Right atrium auricular region (tissue), 2 donors: ENCODE measurements around the gene ABHD14A. TPM values are rescaled to one million over a fixed set of nuclear protein-coding genes. Genes with fewer than 3 reads are reported as not detected.

Experiments used
- DNase-seq: peaks from one replicate; pipeline ENCODE4 v3.0.0-alpha.2; 2019; ENCODE audit warnings: low spot score
- H3K27ac ChIP-seq, 2 donors: fragments of 200-600 bp; sonication (generic); 1 replicate in 1 of 2; 2 replicates in 1 of 2; pipeline ENCODE4 v1.5.1; 2016 to 2019
- H3K27me3 ChIP-seq, 2 donors: fragments of 200-600 bp; sonication (generic); one replicate each; pipeline versions ENCODE4 v1.5.1 to v1.6.0; 2017 to 2019
- H3K36me3 ChIP-seq: fragments of 200-600 bp; sonication (generic); one replicate; pipeline ENCODE4 v1.5.1; 2016
- H3K4me1 ChIP-seq, 2 donors: fragments of 200-600 bp; sonication (generic); one replicate each; pipeline versions ENCODE4 v1.5.1 to v1.6.0; 2017 to 2019
- H3K4me3 ChIP-seq, 2 donors: fragments of 200-600 bp; sonication (generic); 1 replicate in 1 of 2; 2 replicates in 1 of 2; pipeline ENCODE4 v1.5.1; 2017 to 2019; ENCODE audit warnings: mild to moderate bottlenecking in 1 of 2, moderate library complexity in 1 of 2
- H3K9me3 ChIP-seq, 2 donors: fragments of 200-600 bp; sonication (generic); one replicate each; pipeline ENCODE4 v1.5.1; 2019
- total RNA-seq, 2 donors: library from RNA; depleted of rRNA; stranded (reverse); fragments of >200 nt; gene quantifications; one replicate each; pipeline ENCODE4 v1.1.0, GENCODE V29; 2016
- TF ChIP-seq, protein P1 (sequence below), 2 donors: fragments of 200-600 bp; sonication (generic); IDR thresholded peaks; one replicate each; pipeline ENCODE4 v1.5.1; 2019; ENCODE audit warnings: antibody characterized with exemption in 2 of 2

The ABHD14A gene
- total RNA-seq, 2 donors from 2014 or later = 21.0 to 31.3 TPM

DNA sequence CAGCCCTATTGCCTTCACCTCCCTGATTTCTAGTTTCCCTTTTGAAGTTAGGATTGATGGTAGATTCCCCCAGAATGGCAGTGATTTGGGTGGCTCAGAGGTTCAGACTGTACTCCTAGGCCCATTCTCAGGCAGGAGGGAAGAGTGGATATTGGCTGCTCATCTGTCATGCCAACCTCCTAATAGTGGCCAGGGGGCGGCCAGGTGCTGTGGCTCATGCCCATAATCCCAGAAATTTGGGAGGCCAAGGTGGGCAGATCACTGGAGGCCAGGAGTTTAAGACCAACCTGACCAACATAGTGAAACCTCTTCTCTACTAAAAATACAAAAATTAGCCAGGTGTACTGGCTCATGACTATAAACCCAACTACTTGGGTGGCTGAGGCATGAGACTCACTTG, 44.4 kb upstream of the ABHD14A start:
- Histone ChIP-seq H3K4me3 (no peak overlapping the region), H3K4me1 (no peaks in the 10 kb centered on the region), H3K9me3 (no peaks in the 10 kb centered on the region), H3K27me3 (no peaks in the 10 kb centered on the region), H3K36me3 (peaks cover 26% of the 10 kb centered on the region), H3K27ac (no peak overlapping the region)
- TF ChIP-seq, protein P1, sequence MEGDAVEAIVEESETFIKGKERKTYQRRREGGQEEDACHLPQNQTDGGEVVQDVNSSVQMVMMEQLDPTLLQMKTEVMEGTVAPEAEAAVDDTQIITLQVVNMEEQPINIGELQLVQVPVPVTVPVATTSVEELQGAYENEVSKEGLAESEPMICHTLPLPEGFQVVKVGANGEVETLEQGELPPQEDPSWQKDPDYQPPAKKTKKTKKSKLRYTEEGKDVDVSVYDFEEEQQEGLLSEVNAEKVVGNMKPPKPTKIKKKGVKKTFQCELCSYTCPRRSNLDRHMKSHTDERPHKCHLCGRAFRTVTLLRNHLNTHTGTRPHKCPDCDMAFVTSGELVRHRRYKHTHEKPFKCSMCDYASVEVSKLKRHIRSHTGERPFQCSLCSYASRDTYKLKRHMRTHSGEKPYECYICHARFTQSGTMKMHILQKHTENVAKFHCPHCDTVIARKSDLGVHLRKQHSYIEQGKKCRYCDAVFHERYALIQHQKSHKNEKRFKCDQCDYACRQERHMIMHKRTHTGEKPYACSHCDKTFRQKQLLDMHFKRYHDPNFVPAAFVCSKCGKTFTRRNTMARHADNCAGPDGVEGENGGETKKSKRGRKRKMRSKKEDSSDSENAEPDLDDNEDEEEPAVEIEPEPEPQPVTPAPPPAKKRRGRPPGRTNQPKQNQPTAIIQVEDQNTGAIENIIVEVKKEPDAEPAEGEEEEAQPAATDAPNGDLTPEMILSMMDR (IDR thresholded peaks at IDR 0.05) = no peak
- DNase-seq = peak; percentile 32

DNA sequence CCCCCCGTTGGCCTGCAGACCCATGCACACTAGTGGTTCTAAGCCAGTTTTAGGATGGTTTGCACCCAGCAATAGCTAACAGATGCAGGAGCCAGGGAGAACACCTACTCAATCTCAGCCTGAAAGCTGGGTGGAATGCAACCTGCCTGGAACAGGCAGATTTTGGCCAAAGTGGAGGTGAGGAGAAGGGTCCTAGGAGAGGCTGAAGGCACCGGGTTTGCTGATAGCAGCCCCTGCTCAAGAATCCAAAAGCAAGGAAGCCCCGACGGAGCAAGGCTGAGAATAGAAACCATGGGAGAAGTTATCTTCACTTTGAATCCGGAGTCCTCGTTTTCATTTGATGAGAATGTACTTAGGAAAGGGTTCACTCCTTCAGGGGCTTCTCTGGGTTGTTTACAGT, 43.1 kb upstream of the ABHD14A start:
- Histone ChIP-seq H3K4me1 (no peaks in the 10 kb centered on the region), H3K9me3 (no peaks in the 10 kb centered on the region), H3K36me3 (peaks cover 39% of the 10 kb centered on the region)

DNA sequence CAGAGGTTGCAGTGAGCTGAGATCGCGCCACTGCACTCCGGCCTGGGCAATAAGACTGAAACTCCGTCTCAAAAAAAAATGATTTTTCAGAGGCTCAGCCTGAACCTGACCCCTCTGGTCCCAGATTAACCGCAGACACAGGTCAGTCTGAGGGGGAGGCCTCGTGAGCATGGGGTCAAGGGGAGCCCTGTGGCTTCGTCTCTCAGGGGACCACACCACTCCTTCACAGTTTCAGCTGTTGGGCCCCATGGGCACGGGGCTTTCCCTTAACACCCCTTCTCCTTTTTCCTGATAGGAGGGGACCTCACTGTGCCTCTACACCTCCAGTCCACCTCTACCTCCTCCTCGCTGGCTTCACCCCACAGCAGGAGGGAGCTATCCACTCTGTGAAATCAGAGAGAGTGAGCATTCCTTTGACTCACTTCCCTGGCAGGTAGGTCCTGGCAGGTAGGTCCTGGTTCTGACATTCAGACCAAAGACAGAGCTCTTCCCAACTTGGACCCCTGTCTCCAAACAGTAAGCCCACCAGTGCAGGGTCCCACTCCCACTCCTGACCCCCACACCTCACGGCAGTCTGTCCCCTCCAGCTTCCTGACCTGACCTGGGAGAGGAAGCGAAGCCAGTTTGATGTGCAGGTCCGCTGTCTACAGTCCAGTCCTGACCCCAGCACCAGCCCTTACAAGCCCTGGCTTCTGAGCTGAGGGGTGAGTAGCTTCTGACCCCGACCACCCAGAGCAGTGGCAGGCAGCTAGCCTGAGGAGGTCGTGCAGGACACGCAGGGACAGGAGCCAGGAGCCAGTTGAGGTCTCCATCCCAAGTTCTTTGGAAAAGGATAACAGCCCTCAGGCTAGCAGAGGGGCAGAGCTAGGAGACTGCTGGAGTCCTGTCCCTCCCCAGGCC, 42.1 kb upstream of the ABHD14A start:
- no peaks in the 10 kb centered on the region for H3K4me1 ChIP-seq

More for the DNA sequence above, 43.1 kb upstream of the ABHD14A start:
- no peaks in the 10 kb centered on the region for H3K27me3 ChIP-seq
- no peak overlapping the region for H3K4me3 ChIP-seq
- H3K27ac ChIP-seq = no peak overlapping the region
- peak; percentile 11 for DNase-seq
- TF ChIP-seq, protein P1 (IDR thresholded peaks at IDR 0.05) = no peak

DNA sequence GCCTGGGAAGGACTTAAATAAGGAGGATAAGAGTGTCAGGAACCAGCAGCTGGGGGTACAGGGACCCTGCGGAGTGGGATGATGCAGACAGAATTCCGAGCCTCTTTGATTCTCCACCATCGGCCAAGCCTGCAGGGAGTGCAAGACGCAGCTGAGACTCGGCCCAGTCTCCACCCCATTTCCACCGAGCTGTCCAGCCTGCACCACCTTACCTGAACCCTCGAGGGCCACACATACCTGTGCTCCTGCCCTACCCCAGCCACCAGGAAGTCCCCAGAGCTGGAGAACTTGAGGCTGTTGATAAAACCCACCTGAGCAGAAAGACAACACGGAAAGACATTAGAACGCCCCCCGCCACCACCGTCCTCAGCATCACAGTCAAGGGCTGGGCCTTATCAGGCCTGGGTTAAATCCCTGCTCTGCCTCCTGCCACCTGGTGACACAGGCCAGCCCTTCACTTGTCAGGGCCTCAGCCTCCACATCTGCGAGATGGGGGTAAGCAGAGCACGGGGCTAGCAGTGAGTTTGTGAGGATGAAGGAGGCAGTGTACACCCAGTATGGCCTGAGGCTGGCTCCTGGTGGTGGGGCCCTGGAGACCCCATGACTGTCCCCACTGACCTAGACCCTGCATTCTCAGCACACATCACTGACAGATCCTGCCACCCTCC, 41.3 kb upstream of the ABHD14A start:
- Histone ChIP-seq H3K36me3 (peaks cover 58% of the 10 kb centered on the region), H3K27ac (no peak overlapping the region), H3K4me1 (no peaks in the 10 kb centered on the region), H3K4me3 (no peak overlapping the region), H3K27me3 (no peaks in the 10 kb centered on the region), H3K9me3 (no peaks in the 10 kb centered on the region)
- TF ChIP-seq, protein P1 (IDR thresholded peaks at IDR 0.05) = no peak
- peak; percentile 18 for DNase-seq

More for the DNA sequence above, 42.1 kb upstream of the ABHD14A start:
- TF ChIP-seq, protein P1 (IDR thresholded peaks at IDR 0.05) = no peak
- Histone ChIP-seq H3K27me3 (no peaks in the 10 kb centered on the region), H3K27ac (no peak overlapping the region), H3K36me3 (peaks cover 49% of the 10 kb centered on the region), H3K4me3 (no peak overlapping the region), H3K9me3 (no peaks in the 10 kb centered on the region)
- DNase-seq = peak; percentile 28

DNA sequence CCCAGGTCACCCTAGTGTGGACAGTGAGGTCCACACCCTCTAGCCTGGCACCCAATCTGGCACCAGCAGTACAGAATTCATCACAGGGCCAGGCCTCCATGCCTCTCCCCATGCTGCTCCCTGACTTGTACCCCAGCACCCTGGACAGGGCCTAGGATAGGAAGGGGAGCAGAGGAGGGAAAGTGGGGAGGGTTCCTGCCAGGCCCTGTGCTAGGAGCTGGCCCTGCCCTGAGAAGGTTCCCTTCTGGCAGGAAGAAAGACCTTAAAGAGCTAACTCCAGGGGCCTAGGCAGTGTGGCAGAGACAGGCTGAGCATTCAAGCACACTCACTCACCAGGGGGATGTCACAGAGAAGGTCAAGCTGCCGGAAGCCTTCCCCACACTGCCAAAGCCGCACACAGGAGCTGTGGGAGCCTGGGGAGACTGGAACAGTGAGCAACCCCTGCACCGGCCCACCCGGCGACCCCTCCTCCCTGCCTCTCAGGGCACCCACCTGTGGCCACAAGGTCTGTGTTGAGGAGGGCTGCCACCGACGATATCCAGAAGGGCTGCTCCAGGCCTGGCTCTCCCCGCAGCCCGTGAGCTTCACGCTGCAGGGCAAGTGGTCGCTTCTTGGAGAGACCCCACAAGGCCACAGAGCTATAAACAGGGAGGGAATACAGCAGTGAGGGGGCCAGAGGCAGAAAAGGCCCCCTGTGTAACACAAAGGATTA, 40.6 kb upstream of the ABHD14A start:
- DNase-seq = peak; percentile 28
- H3K4me1 ChIP-seq = no peaks in the 10 kb centered on the region
- H3K36me3 ChIP-seq = peaks cover 59% of the 10 kb centered on the region
- H3K27me3 ChIP-seq = no peaks in the 10 kb centered on the region
- TF ChIP-seq, protein P1 (IDR thresholded peaks at IDR 0.05) = no peak
- H3K9me3 ChIP-seq = no peaks in the 10 kb centered on the region
- H3K4me3 ChIP-seq = no peak overlapping the region
- no peak overlapping the region for H3K27ac ChIP-seq
